Brain microvascular endothelial cell (primary cell): ENCODE results near the gene LRCOL1.

Experiments
- DNase-seq: peaks from one replicate; pipeline ENCODE4 v3.0.0-alpha.2; 2020
- H3K27ac ChIP-seq: fragments of 250-450 bp; sonication (Bioruptor Pico); 2 replicates; pipeline ENCODE4 v1.5.1; 2020; ENCODE audit warnings: mild to moderate bottlenecking, moderate library complexity
- H3K27me3 ChIP-seq: fragments of 250-450 bp; sonication (Bioruptor Pico); replicated peaks from 2 replicates; pipeline ENCODE4 v1.5.1; 2020; ENCODE audit warnings: mild to moderate bottlenecking
- H3K36me3 ChIP-seq: fragments of 250-450 bp; sonication (Bioruptor Pico); replicated peaks from 2 replicates; pipeline ENCODE4 v1.5.1; 2020; ENCODE audit warnings: mild to moderate bottlenecking
- H3K4me3 ChIP-seq: 2 replicates; pipeline ENCODE4 v1.5.1; 2011; ENCODE audit warnings: low read depth, mild to moderate bottlenecking, control low read depth, low read length, moderate library complexity
- CTCF ChIP-seq: IDR thresholded peaks from 2 replicates; pipeline ENCODE4 v1.5.1; 2011; ENCODE audit warnings: low read depth, mild to moderate bottlenecking, moderate library complexity, low read length, control low read depth, inconsistent platforms; ENCODE audit errors: missing control alignments
- in situ Hi-C: cut with HindIII; loops from 2 replicates; pipeline ENCODE4 v1.10.0; 2017; ENCODE audit warnings: low sequenced_read_pairs, low pct_ligation_motif_present

LRCOL1 gene

GRCh38 chr12:132558861-132559623, 51.3 kb downstream of the LRCOL1 start:
- Histone ChIP-seq H3K36me3 (no peaks in the 10 kb centered on the region), H3K4me3 (peak overlapping the region; percentile 52), H3K27ac (no peak overlapping the region), H3K27me3 (no peaks in the 10 kb centered on the region)
- in situ Hi-C loops = no loop called here
- TF ChIP-seq CTCF = no peak
- DNase-seq = no peak

GRCh38 chr12:132558042-132558856, 52.1 kb downstream of the LRCOL1 start:
- no peak for DNase-seq
- TF ChIP-seq CTCF = no peak
- in situ Hi-C loops = no loop called here
- H3K27me3 ChIP-seq = no peaks in the 10 kb centered on the region
- no peak overlapping the region for H3K27ac ChIP-seq
- H3K36me3 ChIP-seq = no peaks in the 10 kb centered on the region
- no peak overlapping the region for H3K4me3 ChIP-seq

- H3K4me3 ChIP-seq = no peak overlapping the region
- DNase-seq = no peak
- H3K36me3 ChIP-seq = no peaks in the 10 kb centered on the region
- TF ChIP-seq CTCF = no peak
- in situ Hi-C loops = no loop called here
- H3K27me3 ChIP-seq = no peaks in the 10 kb centered on the region
- H3K27ac ChIP-seq = no peak overlapping the region
Observed at GRCh38 chr12:132557291-132558015, 52.9 kb downstream of the LRCOL1 start.

- in situ Hi-C loops = no loop called here
- H3K27ac ChIP-seq = no peak overlapping the region
- DNase-seq = no peak
Observed at GRCh38 chr12:132556801-132557200, 53.6 kb downstream of the LRCOL1 start.

GRCh38 chr12:132556216-132556615, 54.2 kb downstream of the LRCOL1 start:
- no peak for DNase-seq
- H3K36me3 ChIP-seq = no peaks in the 10 kb centered on the region
- H3K4me3 ChIP-seq = no peak overlapping the region
- H3K27ac ChIP-seq = no peak overlapping the region
- in situ Hi-C loops = no loop called here
- no peaks in the 10 kb centered on the region for H3K27me3 ChIP-seq
- no peak for TF ChIP-seq CTCF

More at GRCh38 chr12:132556801-132557200, 53.6 kb downstream of the LRCOL1 start:
- H3K27me3 ChIP-seq = no peaks in the 10 kb centered on the region
- H3K36me3 ChIP-seq = no peaks in the 10 kb centered on the region
- no peak overlapping the region for H3K4me3 ChIP-seq
- TF ChIP-seq CTCF = no peak
